22Rv1 (cell line): ENCODE measurements around the gene ELP1.

ENCODE experiments used
- H3K27ac ChIP-seq: fragments of 450-650 bp; 2 replicates; pipeline ENCODE4 v1.5.1; 2017
- CTCF ChIP-seq: fragments of 450-650 bp; IDR thresholded peaks from 2 replicates; pipeline ENCODE4 v1.5.1; 2017; ENCODE audit warnings: mild to moderate bottlenecking
- ZFX ChIP-seq: fragments of 450-650 bp; IDR thresholded peaks from 2 replicates; pipeline ENCODE4 v1.6.1; 2017; ENCODE audit warnings: antibody characterized with exemption, borderline replicate concordance

The ELP1 gene

GRCh38 chr9:108877524-108877923 lies 56.4 kb downstream of the ELP1 start:
- H3K27ac ChIP-seq: no peak overlapping the region
- TF ChIP-seq ZFX (no peak), CTCF (no peak)

- TF ChIP-seq CTCF (no peak), ZFX (no peak)
These were observed 57.5 kb downstream of the ELP1 start for GRCh38 chr9:108876425-108876824.

GRCh38 chr9:108874058-108874788 lies 59.7 kb downstream of the ELP1 start:
- no peak overlapping the region for H3K27ac ChIP-seq
- TF ChIP-seq CTCF: no peak

More at GRCh38 chr9:108876425-108876824, 57.5 kb downstream of the ELP1 start:
- H3K27ac ChIP-seq: no peak overlapping the region

- TF ChIP-seq CTCF (no peak), ZFX (no peak)
These were observed 64.7 kb downstream of the ELP1 start for GRCh38 chr9:108869092-108869725.

GRCh38 chr9:108867829-108868228 lies 66.1 kb downstream of the ELP1 start:
- no peak overlapping the region for H3K27ac ChIP-seq
- TF ChIP-seq CTCF: no peak
- TF ChIP-seq ZFX: no peak

More at GRCh38 chr9:108869092-108869725, 64.7 kb downstream of the ELP1 start:
- H3K27ac ChIP-seq: no peak overlapping the region

GRCh38 chr9:108867116-108867515 lies 66.8 kb downstream of the ELP1 start:
- no peak for TF ChIP-seq CTCF
- no peak for TF ChIP-seq ZFX
- no peak overlapping the region for H3K27ac ChIP-seq

GRCh38 chr9:108866001-108866420 lies 67.9 kb downstream of the ELP1 start:
- no peak overlapping the region for H3K27ac ChIP-seq
- TF ChIP-seq CTCF (no peak), ZFX (no peak)
